ENCODE data around the gene SHROOM3. TPM values are rescaled to one million over a fixed set of nuclear protein-coding genes. Genes with fewer than 3 reads are reported as not detected.

SHROOM3 gene
- total and polyA plus RNA-seq, 2 donors (not counting 3 experiments of a cell fraction or from before 2014, with no cell fraction given) = 2.7 to 6.7 TPM

- Histone ChIP-seq H4K20me1 (replicated peaks; ENCODE audit: control insufficient read depth, extremely low read depth, insufficient read depth, low read length) (no peaks in the 10 kb centered on the region), H2AFZ (ENCODE audit: low read depth, low read length) (no peak overlapping the region), H3K9me3 (replicated peaks; ENCODE audit: control insufficient read depth, insufficient read depth, low read length) (no peaks in the 10 kb centered on the region), H3K9ac (replicated peaks; ENCODE audit: extremely low read depth, insufficient read depth, low read length) (no peak overlapping the region), H3K4me2 (ENCODE audit: insufficient read depth, low read length) (no peak overlapping the region), H3K27ac (ENCODE audit: insufficient read depth, low read depth, low read length) (no peak overlapping the region), H3K9me1 (replicated peaks; ENCODE audit: control insufficient read depth, extremely low read depth, insufficient read depth, low read length) (no peaks in the 10 kb centered on the region), H3K36me3 (ENCODE audit: control insufficient read depth in 2 of 2, extremely low read depth in 1 of 2, insufficient read depth in 2 of 2, low read length in 2 of 2) (no peaks in the 10 kb centered on the region), H3K27me3 (ENCODE audit: control insufficient read depth in 2 of 2, insufficient read depth in 2 of 2, low read length in 2 of 2) (no peaks in the 10 kb centered on the region), H3K4me1 (ENCODE audit: control insufficient read depth, extremely low read depth, insufficient read depth, low read length) (peaks cover 26% of the 10 kb centered on the region), H3K79me2 (ENCODE audit: control insufficient read depth, insufficient read depth, low read length) (peaks cover 3% of the 10 kb centered on the region), H3K4me3 (replicated peaks in 1 of 3; ENCODE audit: insufficient read depth in 1 of 3, low read depth in 1 of 3, low read length in 3 of 3) (no peak overlapping the region)
- no peak for FAIRE-seq
- ChIA-PET POLR2A (no interaction called here), CTCF (interaction anchor here (1.5 kb wide), 1 partner anchor 45 kb away, joined by 4 read pairs; no protein-coding TSS in a partner anchor)
- intact Hi-C loops (cut with micrococcal nuclease) (loop anchor here (5.0 kb wide), 1 partner anchor 188 kb away; no protein-coding TSS in a partner anchor), dilution Hi-C loops (cut with MboI; ENCODE audit: extremely low pct_ligation_motif_present, low sequenced_read_pairs) (no loop called here)
- TF ChIP-seq POLR2A (IDR thresholded peaks at IDR 0.05; ENCODE audit: low read depth, low read length) (no peak), FOS (IDR thresholded peaks at IDR 0.05; ENCODE audit: borderline replicate concordance, insufficient read depth, low read length) (no peak), GATA2 (IDR thresholded peaks at IDR 0.05; ENCODE audit: insufficient read depth, insufficient read length, low read depth, low read length) (no peak), CTCF (IDR thresholded peaks at IDR 0.05; ENCODE audit: extremely low read depth in 1 of 2, insufficient read depth in 1 of 2, low read depth in 1 of 2, low read length in 2 of 2) (no peak), JUN (IDR thresholded peaks at IDR 0.05; ENCODE audit: borderline replicate concordance, insufficient read depth, insufficient read length, low read depth) (no peak), MYC (IDR thresholded peaks at IDR 0.05; ENCODE audit: low read depth, low read length) (no peak), EZH2 (IDR thresholded peaks at IDR 0.05; ENCODE audit: borderline replicate concordance, low read depth, low read length, severe bottlenecking) (no peak), POLR2AphosphoS5 (IDR thresholded peaks at IDR 0.05; ENCODE audit: insufficient read depth, low read depth, low read length) (no peak), MAX (IDR thresholded peaks at IDR 0.05; ENCODE audit: insufficient read depth, insufficient read length) (no peak)
- no peak for DNase-seq (ENCODE audit: low read depth, low spot score)
- BruUV-seq (replicated peaks) = no TSS peak
Measured at GRCh38 chr4:76699751-76700310, 264.8 kb downstream of the SHROOM3 start.

Data from endothelial cell of umbilical vein (primary cell).